ENCODE measurements around the gene GASK1A.
A peak's percentile ranks its signal among the peaks of the same experiment; 100 is the strongest.

Gene GASK1A

DNA sequence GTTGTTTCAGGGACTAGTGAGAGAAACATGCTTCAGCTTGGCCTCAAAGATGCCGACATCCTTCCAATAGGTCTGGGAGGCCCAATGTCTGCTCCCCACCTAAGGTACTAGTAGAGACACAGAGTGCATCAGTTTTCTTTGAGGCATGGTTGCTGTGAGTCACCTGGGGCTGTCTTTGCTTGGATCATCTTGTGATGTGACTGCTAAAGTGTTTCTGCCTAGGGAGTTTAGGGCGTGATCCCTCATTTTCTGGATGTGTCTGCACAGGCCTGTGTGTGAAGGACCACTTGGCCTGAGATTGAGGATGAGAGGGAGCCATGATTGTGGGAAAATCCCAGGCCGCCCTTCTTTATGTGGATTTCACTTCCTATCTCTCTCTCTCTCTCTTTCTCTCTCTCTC lies 4.8 kb downstream of the GASK1A start:
- no peak for DNase-seq

DNA sequence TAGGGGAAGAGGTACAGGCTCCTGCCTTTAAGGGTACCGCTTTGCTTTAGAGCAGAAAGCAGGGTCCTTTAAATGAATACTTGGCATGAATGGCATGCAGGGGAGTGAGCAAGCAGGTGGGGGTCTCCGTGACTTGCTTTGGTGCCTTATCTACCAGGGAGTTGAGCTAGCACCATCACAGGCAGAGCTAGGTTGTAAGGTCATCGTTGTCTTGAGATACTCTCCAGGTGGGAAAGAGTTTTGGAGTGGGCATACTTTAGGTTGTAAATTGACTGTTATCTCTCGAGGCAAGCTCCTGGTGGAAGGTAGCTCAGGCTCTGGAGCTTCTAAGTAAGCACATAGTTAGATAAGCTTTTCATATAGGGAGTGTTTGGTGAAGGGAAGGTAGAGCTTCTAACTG lies 5.6 kb downstream of the GASK1A start:
- DNase-seq, result no peak

GRCh38 chr3:42988097-42988496 lies 9.0 kb downstream of the GASK1A start:
- no peak for DNase-seq

DNA sequence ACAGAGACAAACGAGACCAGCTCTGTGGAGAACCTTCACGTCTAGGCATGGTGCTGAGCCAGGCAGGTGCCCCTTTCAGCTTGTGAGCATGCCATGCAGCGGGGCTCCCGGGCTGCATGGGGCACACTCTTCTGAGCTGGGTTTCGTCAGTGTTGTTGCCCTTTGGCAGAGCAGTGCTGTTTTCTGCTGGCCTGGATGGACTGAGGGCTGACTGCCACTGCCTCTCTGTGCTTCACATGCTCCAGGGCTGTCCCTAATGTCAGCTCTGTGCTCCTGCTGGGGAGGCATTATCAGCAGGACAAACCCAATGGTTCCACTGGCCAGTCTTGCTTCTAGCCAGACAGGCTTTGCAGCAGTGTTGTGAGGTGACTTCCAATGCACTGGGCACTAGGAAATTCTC lies 9.5 kb downstream of the GASK1A start:
- DNase-seq, result no peak

GRCh38 chr3:42991341-42992315 lies 12.5 kb downstream of the GASK1A start:
- no peak for DNase-seq

DNA sequence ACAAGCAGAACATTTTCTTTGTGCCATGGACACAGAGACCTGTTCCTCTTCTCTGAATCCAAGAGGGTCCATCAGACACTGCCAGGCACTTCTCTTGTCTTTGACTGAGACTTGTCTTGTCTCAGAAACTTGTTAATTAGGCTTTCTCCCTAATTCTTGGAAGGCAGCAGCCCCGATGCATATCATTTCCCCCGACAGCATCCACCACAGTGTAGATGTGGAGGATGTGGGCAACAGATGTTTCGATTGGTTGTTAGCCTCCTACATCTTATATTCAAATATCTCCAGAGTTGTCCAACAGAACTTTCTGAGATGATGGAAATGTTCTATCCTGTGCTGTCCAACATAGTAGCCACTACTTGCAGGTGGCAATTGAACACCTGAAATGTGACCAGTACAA lies 15.5 kb downstream of the GASK1A start:
- no peak for DNase-seq

DNA sequence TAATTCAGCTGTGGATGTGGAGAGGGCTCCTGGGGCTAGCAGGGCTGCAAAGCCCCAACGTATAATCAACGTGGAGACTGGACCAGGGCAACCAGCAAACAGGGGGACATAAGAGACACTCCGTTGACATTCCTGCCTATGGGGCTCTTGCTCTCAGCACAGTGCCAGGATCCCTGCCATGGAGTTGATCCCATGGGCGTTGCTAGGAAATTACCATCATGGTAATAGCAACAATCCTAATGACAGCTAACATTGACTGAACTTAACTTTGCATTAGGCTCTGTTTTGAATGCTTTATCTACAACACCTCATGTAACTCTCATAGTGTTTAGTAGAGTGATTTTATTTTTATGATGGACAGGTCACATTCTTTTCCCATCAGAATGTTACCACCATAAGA lies 16.9 kb downstream of the GASK1A start:
- DNase-seq, result no peak

GRCh38 chr3:42996633-42997075 lies 17.5 kb downstream of the GASK1A start:
- no peak for DNase-seq

DNA sequence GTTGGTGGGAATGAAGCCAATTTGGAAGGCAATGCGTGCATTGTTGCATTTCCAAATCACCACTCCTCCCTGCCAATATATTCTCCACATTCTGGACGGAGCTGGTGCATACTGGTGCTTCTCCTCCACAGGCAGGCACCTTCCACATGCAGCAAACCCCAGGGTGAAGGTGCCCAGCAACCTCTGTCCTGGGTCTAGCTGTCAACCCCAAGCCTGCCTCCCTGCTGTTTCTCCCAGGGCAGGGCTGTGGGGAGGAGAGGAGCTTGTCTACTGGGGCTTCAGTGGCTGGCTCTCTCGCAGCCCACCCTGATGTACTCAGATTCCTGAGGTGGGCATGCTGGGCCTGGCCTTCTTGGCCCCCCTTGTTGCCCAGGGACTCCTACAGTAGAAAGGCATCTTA lies 20.1 kb downstream of the GASK1A start:
- no peak for DNase-seq

- DNase-seq, result no peak
Measured at GRCh38 chr3:42999632-43000031, 20.5 kb downstream of the GASK1A start.

- no peak for DNase-seq
Measured at GRCh38 chr3:43000387-43000786, 21.3 kb downstream of the GASK1A start.

- DNase-seq, result no peak
Measured at GRCh38 chr3:43001094-43001553, 22.0 kb downstream of the GASK1A start.

- no peak for DNase-seq
Measured at GRCh38 chr3:43001556-43002121, 22.5 kb downstream of the GASK1A start.

DNA sequence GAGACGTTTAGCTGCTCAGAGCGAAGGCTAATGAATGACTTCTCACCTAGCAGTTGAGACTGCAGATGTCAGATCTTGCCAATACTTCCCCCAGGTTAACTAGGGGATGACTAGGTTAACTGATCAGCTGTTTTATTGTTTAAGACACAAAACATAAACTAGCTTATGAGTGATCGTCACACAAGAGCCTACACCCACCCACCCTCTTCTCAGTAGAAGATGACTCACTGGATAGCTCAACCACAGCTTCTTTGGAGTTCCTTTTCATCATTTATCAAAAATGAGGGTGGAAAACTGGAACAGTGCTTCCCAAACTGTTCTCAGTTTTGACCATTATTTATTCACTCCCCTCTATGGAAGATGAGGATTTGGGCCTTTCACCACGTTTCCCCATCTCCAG lies 25.2 kb downstream of the GASK1A start:
- no peak for DNase-seq

- DNase-seq, result no peak
Measured at GRCh38 chr3:43005253-43005652, 26.1 kb downstream of the GASK1A start.

GRCh38 chr3:43005981-43006380 lies 26.9 kb downstream of the GASK1A start:
- no peak for DNase-seq

- no peak for DNase-seq
Measured at GRCh38 chr3:43006825-43007224, 27.7 kb downstream of the GASK1A start.

- DNase-seq, result no peak
Measured at GRCh38 chr3:43009547-43009946, 30.4 kb downstream of the GASK1A start.

DNA sequence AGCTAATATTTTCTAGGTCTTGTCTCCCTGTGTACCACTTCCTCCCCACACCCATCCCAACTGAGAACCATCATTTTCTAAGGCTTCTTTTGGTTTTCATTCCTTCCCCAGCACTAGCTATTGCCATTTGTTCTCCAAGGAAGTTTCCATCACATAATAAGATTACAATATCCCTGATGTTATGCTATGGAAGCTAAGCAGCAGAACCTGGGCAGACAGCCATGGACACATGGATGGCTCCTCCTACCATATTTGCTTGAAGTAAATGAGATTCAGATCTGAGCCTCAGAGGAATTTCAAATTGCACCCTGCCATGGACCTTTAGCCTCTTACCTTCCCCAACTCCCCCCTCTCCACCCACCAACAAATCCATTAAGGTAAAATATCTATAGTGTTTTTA lies 31.5 kb downstream of the GASK1A start:
- no peak for DNase-seq

DNA sequence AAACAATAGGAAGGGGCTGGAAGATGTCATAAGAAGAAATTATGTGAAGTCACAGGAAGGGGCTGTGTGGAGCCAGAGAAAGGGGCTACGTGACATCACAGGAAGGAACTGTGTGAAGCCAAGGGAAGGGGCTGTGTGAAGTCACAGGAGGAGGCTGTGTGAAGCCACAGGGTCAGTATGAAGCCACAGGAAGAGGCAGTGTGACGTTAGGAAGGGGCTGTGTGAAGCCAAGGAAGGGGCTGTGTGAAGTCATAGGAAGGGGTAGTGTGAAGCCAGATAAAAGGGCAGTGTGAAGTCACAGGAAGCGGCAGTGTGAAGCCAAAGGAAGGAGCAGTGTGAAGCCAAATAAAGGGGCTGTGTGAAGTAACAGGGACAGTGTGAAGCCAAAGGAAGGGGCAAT lies 32.5 kb downstream of the GASK1A start:
- peak in 1 of 2 donors; percentile 30 for DNase-seq

DNA sequence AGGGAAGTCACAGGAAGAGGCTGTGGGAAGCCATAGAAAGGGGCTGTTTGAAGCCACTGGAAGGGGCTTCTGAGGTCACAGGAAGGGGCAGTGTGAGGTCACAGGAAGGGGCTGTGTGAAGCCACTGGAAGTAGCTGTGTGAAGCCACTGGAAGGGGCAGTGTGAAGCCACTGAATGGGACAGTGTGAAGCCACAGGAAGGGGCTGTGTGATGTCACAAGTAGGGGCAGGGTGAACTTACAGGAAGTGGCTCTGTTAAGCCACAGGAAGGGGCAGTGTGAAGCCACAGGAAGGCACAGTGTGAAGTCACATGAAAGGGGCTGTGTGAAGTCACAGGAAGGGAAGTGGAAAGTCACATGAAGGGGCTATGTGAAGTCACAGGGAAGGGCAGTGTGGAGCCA lies 33.1 kb downstream of the GASK1A start:
- DNase-seq, result peak in 1 of 2 donors; percentile 33

- DNase-seq, result no peak
Measured at GRCh38 chr3:43013256-43013655, 34.1 kb downstream of the GASK1A start.

- peak; percentile 34 to 62 for DNase-seq
Measured at GRCh38 chr3:43013743-43014155, 34.6 kb downstream of the GASK1A start.

DNA sequence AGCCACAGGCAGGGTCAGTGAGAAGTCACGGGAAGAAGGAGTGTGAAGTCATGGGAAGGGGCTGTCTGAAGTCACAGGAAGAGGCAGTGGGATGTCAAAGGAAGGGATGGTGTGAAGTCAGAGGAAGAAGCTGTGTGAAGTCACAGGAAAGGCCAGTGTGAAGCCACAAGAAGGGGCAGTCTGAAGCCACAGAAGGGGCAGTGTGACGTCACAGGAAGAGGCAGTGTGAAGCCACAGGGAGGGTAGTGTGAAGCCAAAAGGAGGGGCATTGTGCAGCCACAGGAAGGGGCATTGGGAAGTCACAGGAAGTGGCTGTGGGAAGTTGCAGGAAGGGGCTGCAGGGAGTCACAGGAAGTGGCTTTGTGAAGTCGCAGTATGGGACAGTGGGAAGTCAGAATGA lies 35.1 kb downstream of the GASK1A start:
- no peak for DNase-seq

Data from CD4-positive, alpha-beta T cell treated with Interferon alpha-2 for 1 hour (primary cell).